HepG2 (cell line): ENCODE measurements around the gene CNPY1. TPM values are rescaled to one million over a fixed set of nuclear protein-coding genes. Genes with fewer than 3 reads are reported as not detected.

Source experiments
- BRCA1 ChIP-seq: sonication (generic); formaldehyde crosslinking; IDR thresholded peaks from 2 replicates; pipeline ENCODE4 v1.4.0; 2020; ENCODE audit warnings: missing genetic modification reagents
- GABPB1 ChIP-seq: IDR thresholded peaks from 2 replicates; pipeline ENCODE4 v1.6.1; 2016; ENCODE audit warnings: mild to moderate bottlenecking, missing genetic modification reagents, moderate library complexity, missing compliant biosample characterization
- HNF4A ChIP-seq: sonication (generic); formaldehyde crosslinking; IDR thresholded peaks from 2 replicates; pipeline ENCODE4 v1.4.0; 2020; ENCODE audit warnings: missing genetic modification reagents
- HNRNPL ChIP-seq: fragments of 200-400 bp; formaldehyde crosslinking; IDR thresholded peaks from 2 replicates; pipeline ENCODE4 v1.6.1; 2017; ENCODE audit warnings: mild to moderate bottlenecking, low read depth, low read length
- KAT8 ChIP-seq: IDR thresholded peaks from 2 replicates; pipeline ENCODE4 v1.6.1; 2016; ENCODE audit warnings: missing genetic modification reagents, missing compliant biosample characterization
- MYPOP ChIP-seq: sonication (generic); formaldehyde crosslinking; IDR thresholded peaks from 2 replicates; pipeline ENCODE4 v1.8.1; 2023; ENCODE audit warnings: mild to moderate bottlenecking, moderate library complexity, missing genetic modification reagents
- NFYB ChIP-seq: sonication (generic); formaldehyde crosslinking; IDR thresholded peaks from 2 replicates; pipeline ENCODE4 v1.4.0; 2020; ENCODE audit warnings: missing genetic modification reagents
- SALL1 ChIP-seq: sonication (generic); formaldehyde crosslinking; IDR thresholded peaks from 2 replicates; pipeline ENCODE4 v1.8.0; 2022; ENCODE audit warnings: mild to moderate bottlenecking, missing genetic modification reagents
- ZMYM3 ChIP-seq: sonication (generic); formaldehyde crosslinking; IDR thresholded peaks from 2 replicates; pipeline ENCODE4 v1.5.1; 2020; ENCODE audit warnings: mild to moderate bottlenecking, missing genetic modification reagents
- ZNF264 ChIP-seq: sonication (generic); formaldehyde crosslinking; IDR thresholded peaks from 2 replicates; pipeline ENCODE4 v1.4.0; 2020; ENCODE audit warnings: missing genetic modification reagents
- ZNF292 ChIP-seq: sonication (generic); formaldehyde crosslinking; IDR thresholded peaks from 2 replicates; pipeline ENCODE4 v1.8.1; 2022; ENCODE audit warnings: mild to moderate bottlenecking, low read depth, missing genetic modification reagents, borderline replicate concordance
- ZNF468 ChIP-seq: sonication (generic); formaldehyde crosslinking; IDR thresholded peaks from 2 replicates; pipeline ENCODE4 v1.8.0; 2022; ENCODE audit warnings: mild to moderate bottlenecking, moderate library complexity, missing genetic modification reagents
- ZNF567 ChIP-seq: sonication (generic); formaldehyde crosslinking; IDR thresholded peaks from 2 replicates; pipeline ENCODE4 v1.8.1; 2023; ENCODE audit warnings: mild to moderate bottlenecking, missing genetic modification reagents, borderline replicate concordance
- ZNF598 ChIP-seq: sonication (generic); formaldehyde crosslinking; IDR thresholded peaks from 2 replicates; pipeline ENCODE4 v1.5.1; 2020; ENCODE audit warnings: mild to moderate bottlenecking, missing genetic modification reagents, borderline replicate concordance
- ZNF724P ChIP-seq: sonication (generic); formaldehyde crosslinking; IDR thresholded peaks from 2 replicates; pipeline ENCODE4 v1.8.0; 2022; ENCODE audit warnings: missing genetic modification reagents, borderline replicate concordance
- ZNF766 ChIP-seq: sonication (generic); formaldehyde crosslinking; IDR thresholded peaks from 2 replicates; pipeline ENCODE4 v1.5.0; 2020; ENCODE audit warnings: missing genetic modification reagents, borderline replicate concordance
- polyA plus RNA-seq, 8 experiments: library from polyadenylated mRNA; depleted of rRNA in 3 of 8; stranded (reverse) in 7 of 8; unstranded in 1 of 8; fragments of >200 nt; fragmentation: Illumina TruSeq in 4 of 8; extraction: Trizol in 4 of 8; gene quantifications; 2 replicates each; pipeline versions ENCODE4 v1.2.1 to v1.2.3, GENCODE V29; 2011 to 2016; ENCODE audit warnings: low read depth in 4 of 8, missing spikeins in 1 of 8, mixed read lengths in 1 of 8; ENCODE audit not compliant: insufficient read depth in 1 of 8
- total RNA-seq, 5 experiments: library from RNA; depleted of rRNA; stranded (reverse); fragments of >200 nt; fragmentation: Illumina TruSeq; extraction: Trizol; gene quantifications; 2 replicates each; pipeline ENCODE4 v1.2.3, GENCODE V29; 2016; ENCODE audit warnings: low read depth in 1 of 5
- TF ChIP-seq, protein P1 (sequence below): sonication (generic); formaldehyde crosslinking; IDR thresholded peaks from 2 replicates; pipeline ENCODE4 v1.5.0; 2020; ENCODE audit warnings: mild to moderate bottlenecking, missing genetic modification reagents, moderate library complexity
- TF ChIP-seq, protein P2 (sequence below): sonication (generic); formaldehyde crosslinking; conservative IDR thresholded peaks from 2 replicates; pipeline ENCODE4 v1.8.0; 2022; ENCODE audit warnings: mild to moderate bottlenecking, moderate library complexity, missing genetic modification reagents
- TF ChIP-seq, protein P3 (sequence below): sonication (generic); formaldehyde crosslinking; IDR thresholded peaks from 2 replicates; pipeline ENCODE4 v1.4.0; 2020; ENCODE audit warnings: missing genetic modification reagents

The CNPY1 gene
- total and polyA plus RNA-seq, 2 of the 13 experiments (the other 11 are each of a cell fraction or from before 2014, with no cell fraction given): not detected

GRCh38 chr7:155567646-155568332 is 21.4 kb upstream of the CNPY1 start (continued):
- TF ChIP-seq, protein P1, sequence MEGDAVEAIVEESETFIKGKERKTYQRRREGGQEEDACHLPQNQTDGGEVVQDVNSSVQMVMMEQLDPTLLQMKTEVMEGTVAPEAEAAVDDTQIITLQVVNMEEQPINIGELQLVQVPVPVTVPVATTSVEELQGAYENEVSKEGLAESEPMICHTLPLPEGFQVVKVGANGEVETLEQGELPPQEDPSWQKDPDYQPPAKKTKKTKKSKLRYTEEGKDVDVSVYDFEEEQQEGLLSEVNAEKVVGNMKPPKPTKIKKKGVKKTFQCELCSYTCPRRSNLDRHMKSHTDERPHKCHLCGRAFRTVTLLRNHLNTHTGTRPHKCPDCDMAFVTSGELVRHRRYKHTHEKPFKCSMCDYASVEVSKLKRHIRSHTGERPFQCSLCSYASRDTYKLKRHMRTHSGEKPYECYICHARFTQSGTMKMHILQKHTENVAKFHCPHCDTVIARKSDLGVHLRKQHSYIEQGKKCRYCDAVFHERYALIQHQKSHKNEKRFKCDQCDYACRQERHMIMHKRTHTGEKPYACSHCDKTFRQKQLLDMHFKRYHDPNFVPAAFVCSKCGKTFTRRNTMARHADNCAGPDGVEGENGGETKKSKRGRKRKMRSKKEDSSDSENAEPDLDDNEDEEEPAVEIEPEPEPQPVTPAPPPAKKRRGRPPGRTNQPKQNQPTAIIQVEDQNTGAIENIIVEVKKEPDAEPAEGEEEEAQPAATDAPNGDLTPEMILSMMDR (CRISPR knock-in tag): peak; percentile 12; the same call in 1 of the 2 replicates
- TF ChIP-seq NFYB (CRISPR knock-in tag) (no peak), KAT8 (CRISPR knock-in tag) (peak; percentile 24; the same call in 1 of the 2 replicates), ZNF766 (CRISPR knock-in tag) (no peak), BRCA1 (CRISPR knock-in tag) (no peak), HNF4A (CRISPR knock-in tag) (peak; percentile 74), ZNF468 (CRISPR knock-in tag) (no peak), ZNF598 (CRISPR knock-in tag) (no peak), ZNF264 (CRISPR knock-in tag) (peak; percentile 94), ZNF567 (CRISPR knock-in tag) (no peak), ZNF724P (peak; percentile 82; the same call in 1 of the 2 replicates), SALL1 (CRISPR knock-in tag) (peak; percentile 12; the same call in 1 of the 2 replicates), ZNF292 (CRISPR knock-in tag) (0 out of 2 replicates have a peak, but pooled peaks have one; percentile 28), HNRNPL (0 out of 2 replicates have a peak, but pooled peaks have one; percentile 55), GABPB1 (CRISPR knock-in tag) (peak; percentile 36; the same call in 1 of the 2 replicates), MYPOP (CRISPR knock-in tag) (0 out of 2 replicates have a peak, but pooled peaks have one; percentile 44), ZMYM3 (0 out of 2 replicates have a peak, but pooled peaks have one; percentile 15)
- TF ChIP-seq, protein P2, sequence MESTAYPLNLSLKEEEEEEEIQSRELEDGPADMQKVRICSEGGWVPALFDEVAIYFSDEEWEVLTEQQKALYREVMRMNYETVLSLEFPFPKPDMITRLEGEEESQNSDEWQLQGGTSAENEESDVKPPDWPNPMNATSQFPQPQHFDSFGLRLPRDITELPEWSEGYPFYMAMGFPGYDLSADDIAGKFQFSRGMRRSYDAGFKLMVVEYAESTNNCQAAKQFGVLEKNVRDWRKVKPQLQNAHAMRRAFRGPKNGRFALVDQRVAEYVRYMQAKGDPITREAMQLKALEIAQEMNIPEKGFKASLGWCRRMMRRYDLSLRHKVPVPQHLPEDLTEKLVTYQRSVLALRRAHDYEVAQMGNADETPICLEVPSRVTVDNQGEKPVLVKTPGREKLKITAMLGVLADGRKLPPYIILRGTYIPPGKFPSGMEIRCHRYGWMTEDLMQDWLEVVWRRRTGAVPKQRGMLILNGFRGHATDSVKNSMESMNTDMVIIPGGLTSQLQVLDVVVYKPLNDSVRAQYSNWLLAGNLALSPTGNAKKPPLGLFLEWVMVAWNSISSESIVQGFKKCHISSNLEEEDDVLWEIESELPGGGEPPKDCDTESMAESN (CRISPR knock-in tag): no peak
- TF ChIP-seq, protein P3, sequence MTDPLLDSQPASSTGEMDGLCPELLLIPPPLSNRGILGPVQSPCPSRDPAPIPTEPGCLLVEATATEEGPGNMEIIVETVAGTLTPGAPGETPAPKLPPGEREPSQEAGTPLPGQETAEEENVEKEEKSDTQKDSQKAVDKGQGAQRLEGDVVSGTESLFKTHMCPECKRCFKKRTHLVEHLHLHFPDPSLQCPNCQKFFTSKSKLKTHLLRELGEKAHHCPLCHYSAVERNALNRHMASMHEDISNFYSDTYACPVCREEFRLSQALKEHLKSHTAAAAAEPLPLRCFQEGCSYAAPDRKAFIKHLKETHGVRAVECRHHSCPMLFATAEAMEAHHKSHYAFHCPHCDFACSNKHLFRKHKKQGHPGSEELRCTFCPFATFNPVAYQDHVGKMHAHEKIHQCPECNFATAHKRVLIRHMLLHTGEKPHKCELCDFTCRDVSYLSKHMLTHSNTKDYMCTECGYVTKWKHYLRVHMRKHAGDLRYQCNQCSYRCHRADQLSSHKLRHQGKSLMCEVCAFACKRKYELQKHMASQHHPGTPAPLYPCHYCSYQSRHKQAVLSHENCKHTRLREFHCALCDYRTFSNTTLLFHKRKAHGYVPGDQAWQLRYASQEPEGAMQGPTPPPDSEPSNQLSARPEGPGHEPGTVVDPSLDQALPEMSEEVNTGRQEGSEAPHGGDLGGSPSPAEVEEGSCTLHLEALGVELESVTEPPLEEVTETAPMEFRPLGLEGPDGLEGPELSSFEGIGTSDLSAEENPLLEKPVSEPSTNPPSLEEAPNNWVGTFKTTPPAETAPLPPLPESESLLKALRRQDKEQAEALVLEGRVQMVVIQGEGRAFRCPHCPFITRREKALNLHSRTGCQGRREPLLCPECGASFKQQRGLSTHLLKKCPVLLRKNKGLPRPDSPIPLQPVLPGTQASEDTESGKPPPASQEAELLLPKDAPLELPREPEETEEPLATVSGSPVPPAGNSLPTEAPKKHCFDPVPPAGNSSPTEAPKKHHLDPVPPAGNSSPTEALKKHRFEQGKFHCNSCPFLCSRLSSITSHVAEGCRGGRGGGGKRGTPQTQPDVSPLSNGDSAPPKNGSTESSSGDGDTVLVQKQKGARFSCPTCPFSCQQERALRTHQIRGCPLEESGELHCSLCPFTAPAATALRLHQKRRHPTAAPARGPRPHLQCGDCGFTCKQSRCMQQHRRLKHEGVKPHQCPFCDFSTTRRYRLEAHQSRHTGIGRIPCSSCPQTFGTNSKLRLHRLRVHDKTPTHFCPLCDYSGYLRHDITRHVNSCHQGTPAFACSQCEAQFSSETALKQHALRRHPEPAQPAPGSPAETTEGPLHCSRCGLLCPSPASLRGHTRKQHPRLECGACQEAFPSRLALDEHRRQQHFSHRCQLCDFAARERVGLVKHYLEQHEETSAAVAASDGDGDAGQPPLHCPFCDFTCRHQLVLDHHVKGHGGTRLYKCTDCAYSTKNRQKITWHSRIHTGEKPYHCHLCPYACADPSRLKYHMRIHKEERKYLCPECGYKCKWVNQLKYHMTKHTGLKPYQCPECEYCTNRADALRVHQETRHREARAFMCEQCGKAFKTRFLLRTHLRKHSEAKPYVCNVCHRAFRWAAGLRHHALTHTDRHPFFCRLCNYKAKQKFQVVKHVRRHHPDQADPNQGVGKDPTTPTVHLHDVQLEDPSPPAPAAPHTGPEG (CRISPR knock-in tag): no peak
